Renal cortex interstitium (tissue), 15 donors: ENCODE results near the gene SERBP1. TPM values are rescaled to one million over a fixed set of nuclear protein-coding genes. Genes with fewer than 3 reads are reported as not detected.
A peak's percentile ranks its signal among the peaks of the same experiment; 100 is the strongest.

ENCODE experiments used
- DNase-seq, 11 donors: peaks; one replicate each; pipeline ENCODE4 v3.0.0-alpha.2; 2013; ENCODE audit warnings: low read depth in 9 of 11, low spot score in 4 of 11; ENCODE audit errors: extremely low read depth in 1 of 11
- long read RNA-seq, 16 experiments: transcript quantifications; one replicate each; lab custom pipeline, GENCODE V29; 2026
- polyA plus RNA-seq, 3 donors: library from polyadenylated mRNA; unstranded; fragments of 120-200 nt; gene quantifications; one replicate each; pipeline ENCODE4 v1.2.1, GENCODE V29; 2013; ENCODE audit not compliant: insufficient read length in 3 of 3

The SERBP1 gene
- polyA plus RNA-seq = 100 to 1,000 TPM; 370 to 429 (median 384) TPM
- long read RNA-seq, donor 1, full-length matches to known transcripts = 58 of 212 reads
- long read RNA-seq, donor 1, partial matches to known transcripts = 154 of 212 reads
- long read RNA-seq, donor 1, other reads (novel, unspliced or antisense) = 0 of 212 reads
- long read RNA-seq, donor 2, full-length matches to known transcripts = 69 of 238 reads
- long read RNA-seq, donor 2, partial matches to known transcripts = 169 of 238 reads
- long read RNA-seq, donor 2, other reads (novel, unspliced or antisense) = 0 of 238 reads
- long read RNA-seq, donor 3, full-length matches to known transcripts = 186 of 420 reads
- long read RNA-seq, donor 3, partial matches to known transcripts = 229 of 420 reads
- long read RNA-seq, donor 3, other reads (novel, unspliced or antisense) = 5 of 420 reads
- long read RNA-seq, donor 4, full-length matches to known transcripts = 96 of 190 reads
- long read RNA-seq, donor 4, partial matches to known transcripts = 94 of 190 reads
- long read RNA-seq, donor 4, other reads (novel, unspliced or antisense) = 0 of 190 reads
- long read RNA-seq, donor 5 = 0 reads
- long read RNA-seq, donor 6, full-length matches to known transcripts = 96 of 337 reads
- long read RNA-seq, donor 6, partial matches to known transcripts = 241 of 337 reads
- long read RNA-seq, donor 6, other reads (novel, unspliced or antisense) = 0 of 337 reads
- long read RNA-seq, donor 7, full-length matches to known transcripts = 112 of 376 reads
- long read RNA-seq, donor 7, partial matches to known transcripts = 264 of 376 reads
- long read RNA-seq, donor 7, other reads (novel, unspliced or antisense) = 0 of 376 reads
- long read RNA-seq, donor 8, full-length matches to known transcripts = 149 of 449 reads
- long read RNA-seq, donor 8, partial matches to known transcripts = 300 of 449 reads
- long read RNA-seq, donor 8, other reads (novel, unspliced or antisense) = 0 of 449 reads
- long read RNA-seq, donor 9, full-length matches to known transcripts = 109 of 227 reads
- long read RNA-seq, donor 9, partial matches to known transcripts = 118 of 227 reads
- long read RNA-seq, donor 9, other reads (novel, unspliced or antisense) = 0 of 227 reads
- long read RNA-seq, donor 10, full-length matches to known transcripts = 115 of 319 reads
- long read RNA-seq, donor 10, partial matches to known transcripts = 204 of 319 reads
- long read RNA-seq, donor 10, other reads (novel, unspliced or antisense) = 0 of 319 reads
- long read RNA-seq, donor 11, full-length matches to known transcripts = 96 of 174 reads
- long read RNA-seq, donor 11, partial matches to known transcripts = 78 of 174 reads
- long read RNA-seq, donor 11, other reads (novel, unspliced or antisense) = 0 of 174 reads
- long read RNA-seq, donor 12, full-length matches to known transcripts = 53 of 120 reads
- long read RNA-seq, donor 12, partial matches to known transcripts = 67 of 120 reads
- long read RNA-seq, donor 12, other reads (novel, unspliced or antisense) = 0 of 120 reads
- long read RNA-seq, donor 13, full-length matches to known transcripts = 185 of 662 reads
- long read RNA-seq, donor 13, partial matches to known transcripts = 471 of 662 reads
- long read RNA-seq, donor 13, other reads (novel, unspliced or antisense) = 6 of 662 reads
- long read RNA-seq, donor 14, full-length matches to known transcripts = 113 of 231 reads
- long read RNA-seq, donor 14, partial matches to known transcripts = 118 of 231 reads
- long read RNA-seq, donor 14, other reads (novel, unspliced or antisense) = 0 of 231 reads
- long read RNA-seq, donor 15, full-length matches to known transcripts = 74 of 150 reads
- long read RNA-seq, donor 15, partial matches to known transcripts = 76 of 150 reads
- long read RNA-seq, donor 15, other reads (novel, unspliced or antisense) = 0 of 150 reads
- long read RNA-seq, donor 16, full-length matches to known transcripts = 260 of 563 reads
- long read RNA-seq, donor 16, partial matches to known transcripts = 303 of 563 reads
- long read RNA-seq, donor 16, other reads (novel, unspliced or antisense) = 0 of 563 reads

GRCh38 chr1:67430358-67431155, at the start of gene SERBP1:
Gene SERBP1, minus strand, starts transcription at chr1:67430402. Its CDS starts 102 bp downstream, at chr1:67430300.
- DNase-seq = peak; percentile 90 to 99 (median 96)

- no peak for DNase-seq
Measured at GRCh38 chr1:67479146-67479891, 49.1 kb upstream of the SERBP1 start.

- DNase-seq = no peak
Measured at GRCh38 chr1:67476906-67477305, 46.7 kb upstream of the SERBP1 start.

GRCh38 chr1:67476006-67476482, 45.8 kb upstream of the SERBP1 start:
- DNase-seq = no peak

- DNase-seq = no peak
Measured at GRCh38 chr1:67472056-67472455, 41.9 kb upstream of the SERBP1 start.

GRCh38 chr1:67469431-67469830, 39.2 kb upstream of the SERBP1 start:
- no peak for DNase-seq

- no peak for DNase-seq
Measured at GRCh38 chr1:67468066-67468718, 38.0 kb upstream of the SERBP1 start.

- DNase-seq = no peak
Measured at GRCh38 chr1:67465375-67465774, 35.2 kb upstream of the SERBP1 start.

- no peak for DNase-seq
Measured at GRCh38 chr1:67464746-67465145, 34.5 kb upstream of the SERBP1 start.

- no peak for DNase-seq
Measured at GRCh38 chr1:67464058-67464457, 33.9 kb upstream of the SERBP1 start.

GRCh38 chr1:67463298-67463955, 33.2 kb upstream of the SERBP1 start:
- DNase-seq = no peak

GRCh38 chr1:67460676-67461500, 30.7 kb upstream of the SERBP1 start:
- DNase-seq = peak in 3 of 11 donors; percentile 39 to 49 (median 45)

GRCh38 chr1:67459068-67459467, 28.9 kb upstream of the SERBP1 start:
- peak in 1 of 11 donors; percentile 21 for DNase-seq

GRCh38 chr1:67458663-67459062, 28.5 kb upstream of the SERBP1 start:
- DNase-seq = no peak
